DMS53 treated with DMSO at 0.1 percent for 48 hours (cell line): ENCODE results near the gene PCSK1N.

Experiments
- DNase-seq: peaks from one replicate; lab custom pipeline; 2025; ENCODE audit not compliant: unreplicated experiment; lab: John Stamatoyannopoulos, UW

Gene PCSK1N

DNA sequence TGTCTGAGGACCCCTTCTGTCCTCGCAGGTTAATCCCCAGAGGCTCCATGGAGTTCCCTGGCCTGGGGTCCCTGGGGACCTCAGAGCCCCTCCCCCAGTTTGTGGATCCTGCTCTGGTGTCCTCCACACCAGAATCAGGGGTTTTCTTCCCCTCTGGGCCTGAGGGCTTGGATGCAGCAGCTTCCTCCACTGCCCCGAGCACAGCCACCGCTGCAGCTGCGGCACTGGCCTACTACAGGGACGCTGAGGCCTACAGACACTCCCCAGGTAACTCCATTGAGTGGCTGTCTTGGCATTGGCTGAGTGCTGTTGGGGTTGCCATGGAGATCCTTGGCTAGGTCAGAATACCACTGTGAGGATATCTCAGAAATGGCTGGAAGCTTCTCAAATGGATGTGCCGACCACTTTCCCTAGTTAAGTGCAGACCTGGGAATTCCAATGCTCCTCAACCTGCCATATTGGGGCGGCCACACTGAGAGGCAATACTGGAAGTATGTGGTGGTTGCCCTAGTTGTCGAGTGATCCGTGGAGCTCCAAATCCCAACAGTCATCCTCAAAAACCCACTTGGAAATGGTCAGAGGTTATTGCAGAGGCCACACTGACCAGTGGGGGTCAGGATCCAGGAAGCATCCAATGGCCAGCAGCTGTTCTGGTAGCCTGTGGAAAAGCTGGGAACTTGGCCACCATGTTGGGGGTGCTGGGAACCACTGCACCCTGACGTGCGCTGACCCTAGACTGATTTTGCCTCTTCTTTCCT lies 44.2 kb downstream of the PCSK1N start:
- DNase-seq: no peak

GRCh38 chrX:48790477-48790876 lies 44.9 kb downstream of the PCSK1N start:
- DNase-seq: no peak

DNA sequence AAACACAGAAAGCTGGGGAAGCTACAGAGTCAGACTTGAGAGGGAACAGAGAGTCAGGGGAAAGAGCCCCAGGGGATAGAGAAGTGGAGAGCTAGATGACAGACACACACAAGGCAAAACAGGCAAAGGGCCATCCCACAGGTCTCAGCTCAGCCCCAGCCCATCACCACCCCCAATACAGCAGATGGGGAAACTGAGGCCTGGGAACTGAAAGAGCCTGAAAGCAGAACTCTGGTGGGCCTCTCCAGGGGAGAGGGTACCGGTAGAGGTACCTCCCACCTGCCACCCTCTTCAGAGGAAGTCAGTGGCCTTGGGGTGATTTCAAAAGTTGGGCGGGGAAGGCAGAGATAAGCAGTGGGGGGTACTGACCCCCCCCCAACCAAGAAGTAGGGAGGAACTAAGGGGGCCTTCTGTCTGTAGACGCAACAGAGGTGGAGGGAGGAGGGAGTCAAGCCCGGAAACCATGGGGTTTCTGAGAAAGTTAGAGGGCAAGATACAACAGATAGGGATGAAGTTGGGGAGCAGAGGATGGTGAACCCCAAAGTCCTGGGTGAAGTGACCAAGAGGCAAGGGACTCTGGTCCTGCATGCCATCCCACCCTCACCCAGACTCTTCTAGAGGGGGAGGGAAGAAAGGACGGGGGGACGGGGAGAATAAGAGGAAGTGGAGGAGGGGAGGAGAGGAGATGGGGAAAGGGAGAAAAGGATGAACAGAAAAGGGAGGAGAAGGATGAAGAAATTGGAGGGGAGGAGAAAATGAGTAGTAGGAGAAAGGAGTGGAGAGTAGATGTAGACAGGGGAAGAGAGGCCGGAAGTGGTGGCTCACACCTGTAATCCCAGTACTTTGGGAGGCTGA lies 45.8 kb downstream of the PCSK1N start:
- DNase-seq: no peak

DNA sequence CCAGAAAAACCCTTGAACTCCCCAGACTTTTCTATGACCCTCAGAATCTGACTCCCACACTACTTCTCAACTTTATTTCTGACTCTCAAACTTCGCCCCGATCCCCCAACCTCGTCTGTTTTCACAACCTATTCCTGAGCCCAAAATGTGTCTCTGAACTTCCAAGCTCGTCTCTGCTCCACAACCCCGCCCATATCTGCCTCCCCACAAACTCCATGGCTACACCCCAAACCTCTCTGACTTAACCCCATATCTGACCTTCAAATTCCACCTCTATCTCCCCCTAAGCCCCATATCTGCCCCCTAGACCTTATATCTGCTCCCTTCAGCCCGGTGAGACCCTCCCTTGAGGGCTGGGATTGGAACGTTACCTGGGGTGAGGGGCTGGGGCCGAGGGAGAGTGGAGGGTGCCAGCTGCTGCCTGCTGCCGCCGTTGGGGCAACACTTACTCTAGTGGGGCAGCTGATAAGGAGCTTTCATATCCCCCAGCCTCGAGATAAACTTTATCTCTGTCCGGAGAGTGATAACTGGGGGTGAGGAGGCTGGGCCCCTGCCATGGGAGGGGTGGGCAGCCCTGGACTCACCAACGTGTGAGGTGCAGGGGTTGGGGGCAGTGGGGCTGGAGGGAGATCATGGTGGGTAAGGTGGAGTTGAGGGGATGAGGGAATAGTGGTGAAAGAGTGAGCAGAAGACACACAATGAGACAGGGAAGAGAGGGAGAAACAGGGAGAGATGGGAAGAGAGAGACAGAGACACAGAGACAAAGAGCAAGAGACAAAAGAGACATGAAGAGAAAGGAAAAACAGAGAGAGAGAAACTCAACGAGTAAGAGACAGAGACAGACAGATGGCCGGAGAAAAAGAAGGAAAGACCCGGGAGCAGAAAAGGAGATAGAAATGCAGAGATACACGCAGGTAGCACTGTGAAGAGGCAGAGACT lies 47.6 kb downstream of the PCSK1N start:
- no peak for DNase-seq

DNA sequence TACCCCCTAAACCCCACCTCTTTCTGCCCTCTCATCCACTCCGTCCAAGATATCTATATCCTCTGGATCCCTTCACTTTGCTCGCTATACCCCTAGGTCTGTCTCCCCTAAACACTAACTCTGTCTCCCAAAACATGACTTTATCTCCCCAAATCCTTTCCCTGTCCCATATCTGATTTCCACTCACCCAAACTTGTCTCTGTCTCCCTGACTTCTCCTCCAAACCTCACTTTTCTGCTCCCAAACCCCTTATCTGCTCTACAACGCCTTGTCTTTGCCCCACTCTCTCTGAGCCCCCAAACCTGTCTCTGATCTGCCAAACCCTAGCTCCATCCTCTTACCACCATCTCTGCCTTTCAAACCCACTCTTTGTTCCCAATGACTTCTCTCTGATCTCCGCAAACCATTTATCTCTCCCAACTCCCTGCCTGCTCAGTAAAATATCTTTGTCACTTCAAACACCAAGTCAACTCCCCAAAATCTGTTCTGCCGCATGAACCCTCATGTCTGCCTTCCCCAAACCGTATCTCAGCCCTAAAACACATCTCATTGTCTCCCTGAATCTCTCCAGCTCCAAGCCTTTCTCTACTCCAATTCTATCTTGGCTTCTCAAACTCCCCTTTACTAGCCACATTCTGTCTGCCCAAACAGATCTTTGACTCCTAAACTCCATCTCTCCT lies 48.4 kb downstream of the PCSK1N start:
- DNase-seq: no peak

DNA sequence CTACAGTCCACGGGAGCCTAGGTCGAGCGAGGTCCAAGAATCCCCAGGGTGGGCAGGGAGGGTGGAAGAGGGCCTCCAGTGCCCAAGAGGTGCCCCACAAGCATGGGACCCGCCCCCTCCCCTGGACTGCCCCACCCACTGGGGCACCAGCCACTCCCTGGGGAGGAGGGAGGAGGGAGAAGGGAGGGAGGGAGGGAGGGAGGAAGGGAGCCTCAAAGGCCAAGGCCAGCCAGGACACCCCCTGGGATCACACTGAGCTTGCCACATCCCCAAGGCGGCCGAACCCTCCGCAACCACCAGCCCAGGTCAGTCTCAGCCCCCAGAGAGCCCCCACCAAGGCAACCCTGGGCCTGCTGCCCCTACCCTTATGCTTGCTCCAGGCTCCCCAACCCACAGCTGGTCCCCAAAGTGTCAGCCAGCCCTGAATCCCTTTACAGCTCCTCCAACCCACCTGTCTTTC lies 49.0 kb downstream of the PCSK1N start, which contains the start of gene GATA1:
Gene GATA1 (plus strand): TSS at position 250 of the 460 bp plus-strand sequence. CDS start 4,520 bp downstream, outside the sequence.
- no peak for DNase-seq

- DNase-seq: no peak
Observed at GRCh38 chrX:48785540-48786214, 49.7 kb downstream of the PCSK1N start.

DNA sequence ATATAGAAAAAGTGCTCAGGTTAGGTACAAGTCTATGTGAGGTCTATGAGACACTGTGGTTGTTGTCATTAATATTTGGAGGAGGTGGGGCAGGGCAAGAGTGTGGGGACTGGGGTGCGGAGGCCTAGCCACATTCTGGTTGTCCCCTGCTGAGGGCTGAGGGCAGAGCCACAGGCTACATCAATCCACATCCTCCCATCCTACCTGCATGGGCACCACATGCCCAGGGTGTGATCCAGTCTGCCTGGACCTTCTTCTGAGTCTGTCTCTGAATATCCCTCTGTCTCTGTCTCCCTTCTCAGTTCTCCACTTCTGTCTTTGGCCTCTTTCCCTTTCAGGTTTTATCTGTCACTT lies 50.2 kb downstream of the PCSK1N start:
- no peak for DNase-seq

DNA sequence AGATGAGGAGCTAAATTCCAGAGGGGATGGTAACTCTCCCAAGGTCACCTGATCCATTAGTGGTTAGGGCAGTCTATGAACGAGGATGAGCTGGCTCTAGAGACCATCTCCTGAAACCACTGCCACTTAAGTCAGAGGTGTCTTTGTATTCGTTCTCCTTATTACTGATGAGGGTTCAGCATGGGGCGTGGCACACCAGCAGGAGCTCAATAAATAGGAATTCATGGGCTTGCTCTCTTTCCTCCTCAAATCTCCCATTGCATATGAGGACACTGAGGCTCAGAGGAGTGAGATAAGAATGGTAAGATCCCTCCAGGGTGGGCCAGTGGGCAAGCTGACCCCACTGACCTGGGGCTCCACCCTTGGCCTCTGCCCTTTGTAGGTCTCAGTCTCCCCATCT lies 50.7 kb downstream of the PCSK1N start:
- DNase-seq: no peak

- DNase-seq: no peak
Observed at GRCh38 chrX:48782795-48783194, 52.6 kb downstream of the PCSK1N start.

GRCh38 chrX:48782216-48782615 lies 53.2 kb downstream of the PCSK1N start:
- no peak for DNase-seq

GRCh38 chrX:48781705-48782104 lies 53.7 kb downstream of the PCSK1N start:
- DNase-seq: no peak
